Neural progenitor cell (in vitro differentiated cells): ENCODE measurements around the gene TLCD5. TPM values are rescaled to one million over a fixed set of nuclear protein-coding genes. Genes with fewer than 3 reads are reported as not detected.

Experiments used
- DNase-seq: peaks from one replicate; pipeline ENCODE4 v3.0.0-alpha.2; 2016; ENCODE audit warnings: low spot score
- H2AFZ ChIP-seq: fragments of 200-600 bp; sonication (generic); replicated peaks from 2 replicates; pipeline ENCODE4 v1.6.1; 2016; ENCODE audit warnings: antibody characterized with exemption
- H3F3A ChIP-seq: fragments of 200-600 bp; sonication (generic); 2 replicates; pipeline ENCODE4 v1.6.1; 2016; ENCODE audit warnings: antibody characterized with exemption, low read depth
- H3K27ac ChIP-seq: fragments of 200-600 bp; sonication (generic); 2 replicates; pipeline ENCODE4 v1.5.1; 2016; ENCODE audit warnings: mild to moderate bottlenecking
- H3K27me3 ChIP-seq: fragments of 200-600 bp; sonication (generic); 2 replicates; pipeline ENCODE4 v1.6.1; 2016; ENCODE audit warnings: mild to moderate bottlenecking, moderate library complexity
- H3K36me3 ChIP-seq: fragments of 200-600 bp; sonication (generic); 2 replicates; pipeline ENCODE4 v1.5.1; 2016
- H3K4me1 ChIP-seq: fragments of 200-600 bp; sonication (generic); 2 replicates; pipeline ENCODE4 v1.6.1; 2016; ENCODE audit warnings: mixed run types
- H3K4me2 ChIP-seq: fragments of 200-600 bp; sonication (generic); 2 replicates; pipeline ENCODE4 v1.6.1; 2016
- H3K4me3 ChIP-seq: fragments of 200-600 bp; sonication (generic); 2 replicates; pipeline ENCODE4 v1.5.1; 2016
- H3K79me2 ChIP-seq: fragments of 200-600 bp; sonication (generic); 2 replicates; pipeline ENCODE4 v1.6.1; 2016; ENCODE audit warnings: low read depth
- H3K9ac ChIP-seq: fragments of 200-600 bp; sonication (generic); 2 replicates; pipeline ENCODE4 v1.6.1; 2016
- H3K9me3 ChIP-seq: fragments of 200-600 bp; sonication (generic); 2 replicates; pipeline ENCODE4 v1.5.1; 2016; ENCODE audit warnings: low read depth
- H4K20me1 ChIP-seq: fragments of 200-600 bp; sonication (generic); 2 replicates; pipeline ENCODE4 v1.6.1; 2016; ENCODE audit warnings: low read depth
- H3K27ac Mint-ChIP-seq: 3 replicates; pipeline ENCODE4 v1.8.0; 2021; ENCODE audit warnings: mixed read lengths
- H3K27me3 Mint-ChIP-seq: 2 replicates; pipeline ENCODE4 v1.8.0; 2022; ENCODE audit warnings: low read depth, mild to moderate bottlenecking, inconsistent platforms, moderate library complexity, mixed read lengths; ENCODE audit not compliant: insufficient read depth
- H3K36me3 Mint-ChIP-seq: 3 replicates; pipeline ENCODE4 v1.8.0; 2021; ENCODE audit warnings: mixed read lengths
- H3K4me1 Mint-ChIP-seq: 3 replicates; pipeline ENCODE4 v1.8.0; 2021; ENCODE audit warnings: mixed read lengths
- H3K4me3 Mint-ChIP-seq: 3 replicates; pipeline ENCODE4 v1.8.0; 2021; ENCODE audit warnings: mild to moderate bottlenecking, moderate library complexity, mixed read lengths
- H3K9me3 Mint-ChIP-seq: 3 replicates; pipeline ENCODE4 v1.8.0; 2020; ENCODE audit warnings: mixed read lengths
- EZH2 ChIP-seq: fragments of 200-600 bp; sonication (generic); IDR thresholded peaks from 2 replicates; pipeline ENCODE4 v1.6.1; 2017; ENCODE audit warnings: antibody characterized with exemption, mild to moderate bottlenecking, moderate library complexity
- EZH2phosphoT487 ChIP-seq: fragments of 200-600 bp; sonication (generic); IDR thresholded peaks from 2 replicates; pipeline ENCODE4 v1.6.1; 2017; ENCODE audit warnings: antibody characterized with exemption
- total RNA-seq: library from RNA; depleted of rRNA; stranded (reverse); fragments of >200 nt; gene quantifications from 2 replicates; pipeline ENCODE4 v1.2.3, GENCODE V29; 2015; ENCODE audit warnings: low replicate concordance
- TF ChIP-seq, protein P1 (sequence below): fragments of 200-600 bp; sonication (generic); IDR thresholded peaks from 2 replicates; pipeline ENCODE4 v1.5.1; 2017; ENCODE audit warnings: antibody characterized with exemption, mild to moderate bottlenecking

Gene TLCD5
- total RNA-seq, 1 donor from 2014 or later = 32.2 TPM

DNA sequence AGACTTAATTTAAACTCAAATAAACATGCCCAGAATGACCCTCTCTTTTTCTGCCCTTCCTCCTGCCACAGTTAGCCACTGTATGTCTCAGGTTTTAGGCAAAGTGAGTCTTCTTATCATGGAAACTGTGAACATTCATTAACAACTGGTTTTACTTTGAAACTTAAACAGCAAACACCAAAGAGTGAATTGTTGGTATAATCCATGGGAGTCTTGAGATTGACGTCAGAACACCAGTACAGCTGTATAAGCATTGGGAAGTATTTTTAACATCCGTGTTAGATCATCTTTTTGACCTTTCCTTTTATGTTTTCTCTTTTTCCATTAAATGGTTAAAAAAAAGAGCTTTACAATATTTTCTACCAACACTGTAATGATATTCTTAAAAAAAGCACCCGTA, 50.0 kb downstream of the TLCD5 start:
- Histone ChIP-seq H3K36me3 (peaks cover 5% of the 10 kb centered on the region), H3K9me3 (peaks cover 6% of the 10 kb centered on the region), H3K4me3 (no peak overlapping the region), H4K20me1 (no peaks in the 10 kb centered on the region), H3K9ac (no peak overlapping the region), H3F3A (no peaks in the 10 kb centered on the region), H3K27me3 (no peaks in the 10 kb centered on the region), H3K27ac (no peak overlapping the region), H3K79me2 (peaks cover 94% of the 10 kb centered on the region), H3K4me1 (no peaks in the 10 kb centered on the region), H3K4me2 (no peak overlapping the region), H2AFZ (no peak overlapping the region)
- Mint-ChIP-seq H3K9me3 (peaks cover 29% of the 10 kb centered on the region), H3K4me1 (no peaks in the 10 kb centered on the region), H3K27me3 (no peaks in the 10 kb centered on the region), H3K36me3 (peaks cover 22% of the 10 kb centered on the region), H3K27ac (no peak overlapping the region), H3K4me3 (no peak overlapping the region)
- TF ChIP-seq EZH2 (no peak), EZH2phosphoT487 (no peak)
- TF ChIP-seq, protein P1, sequence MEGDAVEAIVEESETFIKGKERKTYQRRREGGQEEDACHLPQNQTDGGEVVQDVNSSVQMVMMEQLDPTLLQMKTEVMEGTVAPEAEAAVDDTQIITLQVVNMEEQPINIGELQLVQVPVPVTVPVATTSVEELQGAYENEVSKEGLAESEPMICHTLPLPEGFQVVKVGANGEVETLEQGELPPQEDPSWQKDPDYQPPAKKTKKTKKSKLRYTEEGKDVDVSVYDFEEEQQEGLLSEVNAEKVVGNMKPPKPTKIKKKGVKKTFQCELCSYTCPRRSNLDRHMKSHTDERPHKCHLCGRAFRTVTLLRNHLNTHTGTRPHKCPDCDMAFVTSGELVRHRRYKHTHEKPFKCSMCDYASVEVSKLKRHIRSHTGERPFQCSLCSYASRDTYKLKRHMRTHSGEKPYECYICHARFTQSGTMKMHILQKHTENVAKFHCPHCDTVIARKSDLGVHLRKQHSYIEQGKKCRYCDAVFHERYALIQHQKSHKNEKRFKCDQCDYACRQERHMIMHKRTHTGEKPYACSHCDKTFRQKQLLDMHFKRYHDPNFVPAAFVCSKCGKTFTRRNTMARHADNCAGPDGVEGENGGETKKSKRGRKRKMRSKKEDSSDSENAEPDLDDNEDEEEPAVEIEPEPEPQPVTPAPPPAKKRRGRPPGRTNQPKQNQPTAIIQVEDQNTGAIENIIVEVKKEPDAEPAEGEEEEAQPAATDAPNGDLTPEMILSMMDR = no peak
- DNase-seq = no peak

DNA sequence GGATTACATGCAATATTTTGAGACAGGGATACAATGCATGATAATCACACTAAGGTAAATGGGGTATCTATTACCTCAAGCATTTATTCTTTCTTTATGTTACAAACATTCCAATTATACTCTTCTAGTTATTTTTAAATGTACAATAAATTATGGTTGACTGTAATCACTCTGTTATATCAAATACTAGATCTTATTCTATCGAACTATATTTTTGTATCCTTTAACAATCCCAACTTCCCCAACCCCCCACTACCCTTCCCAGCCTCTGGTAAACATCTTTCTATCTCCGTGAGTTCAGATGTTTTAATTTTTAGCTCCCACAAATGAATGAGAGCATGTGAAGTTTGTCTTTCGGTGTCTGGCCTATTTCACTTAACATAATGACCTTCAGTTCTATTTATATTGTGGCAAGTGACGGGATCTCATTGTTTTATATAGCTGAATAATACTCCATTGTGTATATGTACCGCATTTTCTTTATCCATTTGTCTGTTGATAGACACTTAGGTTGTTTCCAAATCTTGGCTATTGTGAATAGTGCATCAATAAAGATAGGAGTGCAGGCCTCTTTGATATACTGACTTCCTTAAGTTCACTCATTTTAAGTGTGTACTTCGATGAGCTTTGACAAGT, 51.6 kb downstream of the TLCD5 start:
- Histone ChIP-seq H3K79me2 (peaks cover 94% of the 10 kb centered on the region), H3K9me3 (peaks cover 6% of the 10 kb centered on the region), H4K20me1 (no peaks in the 10 kb centered on the region), H3K27me3 (no peaks in the 10 kb centered on the region), H2AFZ (no peak overlapping the region), H3K9ac (no peak overlapping the region), H3K36me3 (peaks cover 5% of the 10 kb centered on the region), H3K4me3 (no peak overlapping the region), H3F3A (no peaks in the 10 kb centered on the region), H3K4me2 (no peak overlapping the region), H3K27ac (no peak overlapping the region), H3K4me1 (no peaks in the 10 kb centered on the region)
- no peak for DNase-seq
- TF ChIP-seq EZH2phosphoT487 = no peak
- TF ChIP-seq EZH2 = no peak
- TF ChIP-seq, protein P1 = no peak
- H3K27me3 Mint-ChIP-seq = no peaks in the 10 kb centered on the region
- H3K4me1 Mint-ChIP-seq = no peaks in the 10 kb centered on the region
- no peak overlapping the region for H3K27ac Mint-ChIP-seq
- H3K4me3 Mint-ChIP-seq = no peak overlapping the region
- H3K9me3 Mint-ChIP-seq = peaks cover 37% of the 10 kb centered on the region
- H3K36me3 Mint-ChIP-seq = peaks cover 24% of the 10 kb centered on the region

DNA sequence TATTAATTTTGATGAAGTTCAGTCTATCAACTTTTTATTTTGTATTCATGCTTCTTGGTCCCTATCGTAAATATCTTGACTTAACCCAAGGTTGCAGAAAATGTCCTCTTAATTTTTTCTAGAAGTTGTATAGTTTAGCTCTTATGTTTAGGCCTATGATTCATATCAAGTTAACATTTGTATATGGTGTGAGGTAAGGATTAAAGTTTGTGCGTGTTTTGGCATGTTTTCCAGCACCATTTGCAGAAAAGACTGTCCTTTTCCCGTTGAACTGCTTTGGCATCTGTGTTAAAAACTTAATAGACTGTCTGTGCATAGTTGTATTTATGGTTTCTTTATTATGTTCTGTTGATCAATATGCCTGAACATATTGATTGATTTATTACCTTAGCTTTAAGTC, 53.4 kb downstream of the TLCD5 start:
- no peaks in the 10 kb centered on the region for H3K4me1 Mint-ChIP-seq
- Histone ChIP-seq H3F3A (no peaks in the 10 kb centered on the region), H3K4me3 (no peak overlapping the region), H3K9me3 (peaks cover 6% of the 10 kb centered on the region), H3K27ac (no peak overlapping the region), H3K4me2 (no peak overlapping the region), H3K4me1 (no peaks in the 10 kb centered on the region), H3K79me2 (peaks cover 96% of the 10 kb centered on the region), H4K20me1 (no peaks in the 10 kb centered on the region), H3K36me3 (peaks cover 5% of the 10 kb centered on the region), H3K9ac (no peak overlapping the region), H2AFZ (no peak overlapping the region), H3K27me3 (no peaks in the 10 kb centered on the region)
- TF ChIP-seq, protein P1 = no peak
- no peak for TF ChIP-seq EZH2
- no peak for TF ChIP-seq EZH2phosphoT487
- no peak overlapping the region for H3K27ac Mint-ChIP-seq
- DNase-seq = no peak
- peaks cover 34% of the 10 kb centered on the region for H3K36me3 Mint-ChIP-seq
- H3K27me3 Mint-ChIP-seq = no peaks in the 10 kb centered on the region
- H3K9me3 Mint-ChIP-seq = peaks cover 53% of the 10 kb centered on the region
- no peak overlapping the region for H3K4me3 Mint-ChIP-seq
